ENCODE measurements around the gene ZNF175. TPM values are rescaled to one million over a fixed set of nuclear protein-coding genes. Genes with fewer than 3 reads are reported as not detected.

ZNF175 gene
- polyA plus RNA-seq, 3 donors, result 0.39 to 2.4 (median 0.82) TPM

DNA sequence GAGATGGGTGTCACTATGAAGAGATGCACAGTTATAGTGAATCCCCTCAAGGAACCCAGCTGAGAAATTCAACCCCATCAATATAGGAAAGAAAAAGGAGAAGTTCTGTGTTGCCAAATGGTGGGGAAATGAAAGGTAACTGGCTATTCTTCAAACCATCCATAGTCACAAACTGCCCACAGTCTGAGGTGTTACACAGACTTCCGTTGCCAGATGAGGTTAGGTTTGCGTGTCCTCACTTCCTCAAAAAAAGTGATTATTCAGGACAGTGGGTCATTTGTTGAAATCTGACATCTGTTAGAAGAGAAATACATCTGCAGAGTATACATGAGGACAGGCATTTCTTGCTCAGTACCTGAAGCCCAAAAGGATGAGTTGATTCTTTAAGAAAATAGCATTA lies 50.1 kb downstream of the ZNF175 start:
- Mint-ChIP-seq H3K27ac (peak overlapping the region in 6 of 7 donors; percentile 5 to 78 (median 61)), H3K4me1 (peaks cover 44% of the 10 kb centered on the region), H3K36me3 (peaks cover 51 to 83% of the 10 kb centered on the region in 2 donors), H3K4me3 (no peak overlapping the region), H3K27me3 (ENCODE audit: low read depth in 3 of 3) (peaks cover 0 to 3% (median 0%) of the 10 kb centered on the region in 3 donors), H3K9me3 (peaks cover 0 to 2% (median 0%) of the 10 kb centered on the region in 7 donors)
- Histone ChIP-seq H3K79me2 (ENCODE audit: insufficient read depth, low read length) (peaks cover 34% of the 10 kb centered on the region), H3K27ac (ENCODE audit: low read depth in 1 of 2, low read length in 2 of 2) (peak overlapping the region in 1 of 2 donors; percentile 50), H3K9ac (ENCODE audit: insufficient read depth, low read length, poor library complexity, severe bottlenecking) (no peak overlapping the region), H2AFZ (ENCODE audit: insufficient read depth, low read depth, low read length, poor library complexity, severe bottlenecking) (no peak overlapping the region), H3K4me1 (ENCODE audit: control insufficient read depth in 1 of 2, insufficient read depth in 2 of 2, low read length in 2 of 2) (peaks cover 25 to 47% of the 10 kb centered on the region in 2 donors), H3K4me2 (replicated peaks; ENCODE audit: extremely low read depth, low read length, poor library complexity, severe bottlenecking) (peak overlapping the region; percentile 2), H3K36me3 (replicated peaks in 1 of 2; ENCODE audit: control insufficient read depth in 1 of 2, insufficient read depth in 2 of 2, low read length in 2 of 2) (peaks cover 53 to 75% of the 10 kb centered on the region in 2 donors), H4K20me1 (ENCODE audit: insufficient read depth, low read length) (peaks cover 84% of the 10 kb centered on the region), H3K27me3 (ENCODE audit: control insufficient read depth in 2 of 2, insufficient read depth in 2 of 2, low read length in 2 of 2) (no peaks in the 10 kb centered on the region), H3K4me3 (replicated peaks in 1 of 3; ENCODE audit: low read depth in 2 of 3, low read length in 3 of 3) (peak overlapping the region in 1 of 3 experiments; percentile 6), H3K9me3 (replicated peaks in 1 of 2; ENCODE audit: control insufficient read depth in 1 of 2, insufficient read depth in 1 of 2, low read length in 2 of 2) (no peaks in the 10 kb centered on the region)
- no CpG with 5 or more reads among the region's 2 CpGs for WGBS (ENCODE audit: insufficient coverage)
- peak; percentile 70 to 87 (median 86) for DNase-seq
- TF ChIP-seq, protein P1, sequence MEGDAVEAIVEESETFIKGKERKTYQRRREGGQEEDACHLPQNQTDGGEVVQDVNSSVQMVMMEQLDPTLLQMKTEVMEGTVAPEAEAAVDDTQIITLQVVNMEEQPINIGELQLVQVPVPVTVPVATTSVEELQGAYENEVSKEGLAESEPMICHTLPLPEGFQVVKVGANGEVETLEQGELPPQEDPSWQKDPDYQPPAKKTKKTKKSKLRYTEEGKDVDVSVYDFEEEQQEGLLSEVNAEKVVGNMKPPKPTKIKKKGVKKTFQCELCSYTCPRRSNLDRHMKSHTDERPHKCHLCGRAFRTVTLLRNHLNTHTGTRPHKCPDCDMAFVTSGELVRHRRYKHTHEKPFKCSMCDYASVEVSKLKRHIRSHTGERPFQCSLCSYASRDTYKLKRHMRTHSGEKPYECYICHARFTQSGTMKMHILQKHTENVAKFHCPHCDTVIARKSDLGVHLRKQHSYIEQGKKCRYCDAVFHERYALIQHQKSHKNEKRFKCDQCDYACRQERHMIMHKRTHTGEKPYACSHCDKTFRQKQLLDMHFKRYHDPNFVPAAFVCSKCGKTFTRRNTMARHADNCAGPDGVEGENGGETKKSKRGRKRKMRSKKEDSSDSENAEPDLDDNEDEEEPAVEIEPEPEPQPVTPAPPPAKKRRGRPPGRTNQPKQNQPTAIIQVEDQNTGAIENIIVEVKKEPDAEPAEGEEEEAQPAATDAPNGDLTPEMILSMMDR (IDR thresholded peaks at IDR 0.05), result no peak
- intact Hi-C loops (cut with micrococcal nuclease), result no loop called here

DNA sequence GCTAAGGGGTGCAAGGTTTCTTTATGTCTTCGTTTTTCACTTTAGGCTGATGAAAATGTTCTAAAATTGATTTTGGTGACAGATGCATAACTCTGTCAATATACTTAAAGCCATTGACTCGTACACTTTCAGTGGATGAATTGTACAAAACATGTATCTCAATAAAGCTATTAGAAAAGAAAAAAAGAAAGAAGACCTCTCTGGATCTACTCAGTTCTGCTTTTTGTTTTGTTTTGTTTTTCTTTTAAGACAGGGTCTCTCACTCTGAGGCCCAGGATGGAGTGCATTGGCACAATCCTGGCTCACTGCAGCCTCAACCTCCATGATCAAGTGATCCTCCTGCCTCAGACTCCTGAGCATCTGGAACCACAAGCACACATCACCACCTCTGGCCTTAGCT lies 55.6 kb downstream of the ZNF175 start:
- WGBS (ENCODE audit: insufficient coverage), result no CpG with 5 or more reads among the region's 2 CpGs
- peak overlapping the region in 1 of 3 experiments; percentile 64 for H3K4me3 ChIP-seq (replicated peaks in 1 of 3; ENCODE audit: low read depth in 2 of 3, low read length in 3 of 3)

More for the DNA sequence above, 55.6 kb downstream of the ZNF175 start:
- H3K27ac Mint-ChIP-seq, result peak overlapping the region in 3 of 7 donors; percentile 16 to 38 (median 27)
- H3K27me3 ChIP-seq (ENCODE audit: control insufficient read depth in 2 of 2, insufficient read depth in 2 of 2, low read length in 2 of 2), result no peaks in the 10 kb centered on the region
- DNase-seq, result peak in 1 of 3 donors; percentile 0
- TF ChIP-seq, protein P1 (IDR thresholded peaks at IDR 0.05), result no peak
- H3K9me3 Mint-ChIP-seq, result peaks cover 0 to 2% (median 0%) of the 10 kb centered on the region in 7 donors
- peak overlapping the region in 1 of 2 donors; percentile 10 for H3K27ac ChIP-seq (ENCODE audit: low read depth in 1 of 2, low read length in 2 of 2)
- H3K4me1 ChIP-seq (ENCODE audit: control insufficient read depth in 1 of 2, insufficient read depth in 2 of 2, low read length in 2 of 2), result peaks cover 48 to 65% of the 10 kb centered on the region in 2 donors
- H3K36me3 Mint-ChIP-seq, result peaks cover 58 to 75% of the 10 kb centered on the region in 2 donors
- H3K27me3 Mint-ChIP-seq (ENCODE audit: low read depth in 3 of 3), result peaks cover 0 to 4% (median 0%) of the 10 kb centered on the region in 3 donors
- H3K4me2 ChIP-seq (replicated peaks; ENCODE audit: extremely low read depth, low read length, poor library complexity, severe bottlenecking), result peak overlapping the region; percentile 72
- H3K9ac ChIP-seq (ENCODE audit: insufficient read depth, low read length, poor library complexity, severe bottlenecking), result peak overlapping the region; percentile 4
- peaks cover 58% of the 10 kb centered on the region for H3K79me2 ChIP-seq (ENCODE audit: insufficient read depth, low read length)
- peaks cover 66% of the 10 kb centered on the region for H4K20me1 ChIP-seq (ENCODE audit: insufficient read depth, low read length)
- H3K4me1 Mint-ChIP-seq, result peaks cover 63% of the 10 kb centered on the region
- intact Hi-C loops (cut with micrococcal nuclease), result no loop called here
- H3K4me3 Mint-ChIP-seq, result peak overlapping the region; percentile 1 to 59
- no peaks in the 10 kb centered on the region for H3K9me3 ChIP-seq (replicated peaks in 1 of 2; ENCODE audit: control insufficient read depth in 1 of 2, insufficient read depth in 1 of 2, low read length in 2 of 2)
- peaks cover 50 to 69% of the 10 kb centered on the region in 2 donors for H3K36me3 ChIP-seq (replicated peaks in 1 of 2; ENCODE audit: control insufficient read depth in 1 of 2, insufficient read depth in 2 of 2, low read length in 2 of 2)
- H2AFZ ChIP-seq (ENCODE audit: insufficient read depth, low read depth, low read length, poor library complexity, severe bottlenecking), result no peak overlapping the region
